Activated CD8-positive, alpha-beta memory T cell treated with anti-CD3 and anti-CD28 coated beads, Interleukin-2, amount 50 U/mL, for 1 hour (primary cell): ENCODE measurements around the gene HHAT.

Source experiments
- DNase-seq: peaks from one replicate; pipeline ENCODE4 v3.0.0-alpha.2; 2020; ENCODE audit errors: extremely low read depth

Gene HHAT

GRCh38 chr1:210684466-210685294 is 356.0 kb downstream of the HHAT start:
- no peak for DNase-seq

- no peak for DNase-seq
Observed at GRCh38 chr1:210685295-210685650, 356.6 kb downstream of the HHAT start.

- no peak for DNase-seq
Observed at GRCh38 chr1:210686841-210687240, 358.1 kb downstream of the HHAT start.

GRCh38 chr1:210687582-210688279 is 359.0 kb downstream of the HHAT start:
- no peak for DNase-seq

GRCh38 chr1:210688512-210689234 is 360.0 kb downstream of the HHAT start:
- no peak for DNase-seq

- no peak for DNase-seq
Observed at GRCh38 chr1:210689826-210690225, 361.1 kb downstream of the HHAT start.

GRCh38 chr1:210690236-210690635 is 361.5 kb downstream of the HHAT start:
- DNase-seq: no peak

GRCh38 chr1:210691039-210691610 is 362.4 kb downstream of the HHAT start:
- no peak for DNase-seq

- DNase-seq: no peak
Observed at GRCh38 chr1:210692796-210693195, 364.1 kb downstream of the HHAT start.

GRCh38 chr1:210695026-210695425 is 366.3 kb downstream of the HHAT start:
- DNase-seq: no peak

GRCh38 chr1:210696709-210697108 is 368.0 kb downstream of the HHAT start:
- no peak for DNase-seq

- DNase-seq: no peak
Observed at GRCh38 chr1:210697185-210697584, 368.5 kb downstream of the HHAT start.

GRCh38 chr1:210698661-210699060 is 370.0 kb downstream of the HHAT start:
- DNase-seq: no peak

- no peak for DNase-seq
Observed at GRCh38 chr1:210700083-210700482, 371.4 kb downstream of the HHAT start.

GRCh38 chr1:210700511-210700910 is 371.8 kb downstream of the HHAT start:
- DNase-seq: no peak

- no peak for DNase-seq
Observed at GRCh38 chr1:210702506-210702905, 373.8 kb downstream of the HHAT start.

- no peak for DNase-seq
Observed at GRCh38 chr1:210703593-210703992, 374.9 kb downstream of the HHAT start.

GRCh38 chr1:210705086-210705485 is 376.4 kb downstream of the HHAT start:
- no peak for DNase-seq

- DNase-seq: no peak
Observed at GRCh38 chr1:210706246-210706645, 377.5 kb downstream of the HHAT start.

- no peak for DNase-seq
Observed at GRCh38 chr1:210707300-210708240, 378.9 kb downstream of the HHAT start.

GRCh38 chr1:210709701-210710100 is 381.0 kb downstream of the HHAT start:
- DNase-seq: no peak
